GM20000 (cell line): ENCODE measurements around the gene APBB1IP.

ENCODE experiments used
- DNase-seq: peaks from one replicate; pipeline ENCODE4 v3.0.0; 2012; ENCODE audit warnings: low spot score
- CTCF ChIP-seq: IDR thresholded peaks from 2 replicates; pipeline ENCODE4 v1.5.1; 2012; ENCODE audit warnings: mild to moderate bottlenecking, control low read depth; ENCODE audit errors: extremely low read depth, missing control alignments

Gene APBB1IP

GRCh38 chr10:26446258-26446657 is 8.1 kb downstream of the APBB1IP start:
- TF ChIP-seq CTCF, result no peak
- no peak for DNase-seq

- DNase-seq, result no peak
These were observed 10.2 kb downstream of the APBB1IP start for GRCh38 chr10:26448292-26448691.

GRCh38 chr10:26448706-26449435 is 10.7 kb downstream of the APBB1IP start:
- peak; percentile 70 for DNase-seq
- no peak for TF ChIP-seq CTCF

More at GRCh38 chr10:26448292-26448691, 10.2 kb downstream of the APBB1IP start:
- no peak for TF ChIP-seq CTCF

- no peak for TF ChIP-seq CTCF
- DNase-seq, result no peak
These were observed 11.6 kb downstream of the APBB1IP start for GRCh38 chr10:26449726-26450125.

GRCh38 chr10:26451903-26452302 is 13.8 kb downstream of the APBB1IP start:
- no peak for DNase-seq
- no peak for TF ChIP-seq CTCF

GRCh38 chr10:26453850-26454249 is 15.7 kb downstream of the APBB1IP start:
- no peak for TF ChIP-seq CTCF
- DNase-seq, result no peak

GRCh38 chr10:26454891-26455290 is 16.8 kb downstream of the APBB1IP start:
- no peak for DNase-seq
- no peak for TF ChIP-seq CTCF
